ENCODE results near the gene CSGALNACT2.

Gene CSGALNACT2

GRCh38 chr10:43158636-43159035 is 20.4 kb downstream of the CSGALNACT2 start:
- TF ChIP-seq RAD21 (IDR thresholded peaks at IDR 0.05; ENCODE audit: low read depth) (no peak), TCF12 (IDR thresholded peaks at IDR 0.05; ENCODE audit: low read depth) (no peak), YY1 (IDR thresholded peaks at IDR 0.05; ENCODE audit: low read depth) (no peak), TAF1 (IDR thresholded peaks at IDR 0.05; ENCODE audit: low read depth) (no peak)

- TF ChIP-seq CREB1 (IDR thresholded peaks at IDR 0.05; ENCODE audit: low read depth) (no peak), TEAD4 (IDR thresholded peaks at IDR 0.05) (no peak), NFIC (IDR thresholded peaks at IDR 0.05) (no peak), TAF1 (IDR thresholded peaks at IDR 0.05; ENCODE audit: low read depth) (no peak), EGR1 (IDR thresholded peaks at IDR 0.05) (no peak), TCF12 (IDR thresholded peaks at IDR 0.05; ENCODE audit: low read depth) (no peak), MAX (IDR thresholded peaks at IDR 0.05) (no peak), CEBPB (IDR thresholded peaks at IDR 0.05) (no peak), YY1 (IDR thresholded peaks at IDR 0.05; ENCODE audit: low read depth) (no peak), FOXM1 (IDR thresholded peaks at IDR 0.05; ENCODE audit: borderline replicate concordance, low read depth) (no peak), EP300 (IDR thresholded peaks at IDR 0.05; ENCODE audit: borderline replicate concordance) (no peak), USF1 (IDR thresholded peaks at IDR 0.05) (no peak), ZBTB7A (IDR thresholded peaks at IDR 0.05; ENCODE audit: low read depth) (no peak), REST (IDR thresholded peaks at IDR 0.05; ENCODE audit: low read depth) (no peak), RAD21 (IDR thresholded peaks at IDR 0.05; ENCODE audit: low read depth) (no peak)
Measured at GRCh38 chr10:43160046-43160920, 22.0 kb downstream of the CSGALNACT2 start.

- TF ChIP-seq RAD21 (IDR thresholded peaks at IDR 0.05; ENCODE audit: low read depth) = no peak
- TF ChIP-seq CREB1 (IDR thresholded peaks at IDR 0.05; ENCODE audit: low read depth) = no peak
- TF ChIP-seq YY1 (IDR thresholded peaks at IDR 0.05; ENCODE audit: low read depth) = no peak
- no peak for TF ChIP-seq EGR1 (IDR thresholded peaks at IDR 0.05)
- no peak for TF ChIP-seq TEAD4 (IDR thresholded peaks at IDR 0.05)
Measured at GRCh38 chr10:43160921-43161255, 22.6 kb downstream of the CSGALNACT2 start.

- no peak for TF ChIP-seq FOXM1 (IDR thresholded peaks at IDR 0.05; ENCODE audit: borderline replicate concordance, low read depth)
- no peak for TF ChIP-seq YY1 (IDR thresholded peaks at IDR 0.05; ENCODE audit: low read depth)
- TF ChIP-seq NFIC (IDR thresholded peaks at IDR 0.05) = no peak
- no peak for TF ChIP-seq TEAD4 (IDR thresholded peaks at IDR 0.05)
- TF ChIP-seq TCF12 (IDR thresholded peaks at IDR 0.05; ENCODE audit: low read depth) = no peak
- no peak for TF ChIP-seq CEBPB (IDR thresholded peaks at IDR 0.05)
Measured at GRCh38 chr10:43162604-43163003, 24.4 kb downstream of the CSGALNACT2 start.

GRCh38 chr10:43166207-43166879 is 28.1 kb downstream of the CSGALNACT2 start:
- TF ChIP-seq CEBPB (IDR thresholded peaks at IDR 0.05) (no peak), EGR1 (IDR thresholded peaks at IDR 0.05) (no peak), MAX (IDR thresholded peaks at IDR 0.05) (no peak), TAF1 (IDR thresholded peaks at IDR 0.05; ENCODE audit: low read depth) (no peak), TEAD4 (IDR thresholded peaks at IDR 0.05) (no peak), TCF12 (IDR thresholded peaks at IDR 0.05; ENCODE audit: low read depth) (no peak), NFIC (IDR thresholded peaks at IDR 0.05) (no peak), RAD21 (IDR thresholded peaks at IDR 0.05; ENCODE audit: low read depth) (no peak), USF1 (IDR thresholded peaks at IDR 0.05) (no peak)

GRCh38 chr10:43166880-43167497 is 28.7 kb downstream of the CSGALNACT2 start:
- no peak for TF ChIP-seq EGR1 (IDR thresholded peaks at IDR 0.05)
- TF ChIP-seq MAX (IDR thresholded peaks at IDR 0.05) = no peak
- no peak for TF ChIP-seq RAD21 (IDR thresholded peaks at IDR 0.05; ENCODE audit: low read depth)

- TF ChIP-seq RAD21 (IDR thresholded peaks at IDR 0.05; ENCODE audit: low read depth) (no peak), CEBPB (IDR thresholded peaks at IDR 0.05) (no peak), EP300 (IDR thresholded peaks at IDR 0.05; ENCODE audit: borderline replicate concordance) (no peak), CREB1 (IDR thresholded peaks at IDR 0.05; ENCODE audit: low read depth) (no peak), TEAD4 (IDR thresholded peaks at IDR 0.05) (no peak), NFIC (IDR thresholded peaks at IDR 0.05) (no peak), USF1 (IDR thresholded peaks at IDR 0.05) (no peak), REST (IDR thresholded peaks at IDR 0.05; ENCODE audit: low read depth) (no peak), MAX (IDR thresholded peaks at IDR 0.05) (no peak), TAF1 (IDR thresholded peaks at IDR 0.05; ENCODE audit: low read depth) (no peak), ZBTB7A (IDR thresholded peaks at IDR 0.05; ENCODE audit: low read depth) (no peak), YY1 (IDR thresholded peaks at IDR 0.05; ENCODE audit: low read depth) (no peak), EGR1 (IDR thresholded peaks at IDR 0.05) (no peak), FOXM1 (IDR thresholded peaks at IDR 0.05; ENCODE audit: borderline replicate concordance, low read depth) (no peak), TCF12 (IDR thresholded peaks at IDR 0.05; ENCODE audit: low read depth) (no peak)
Measured at GRCh38 chr10:43167498-43167889, 29.2 kb downstream of the CSGALNACT2 start.
